NCI-H2081 treated with DMSO at 0.1 percent for 48 hours (cell line): ENCODE data around the gene CCSER1.
"Not testable (repeated sequence)": the region's sequence is repeated elsewhere in the genome, so short reads cannot be mapped to it uniquely, and the experiment has no call there.

ENCODE experiments used
- DNase-seq: peaks from one replicate; lab custom pipeline; 2025; lab: John Stamatoyannopoulos, UW

Gene CCSER1

GRCh38 chr4:90840828-90841227, 713.6 kb downstream of the CCSER1 start:
- DNase-seq: no peak

GRCh38 chr4:90841676-90842075, 714.5 kb downstream of the CCSER1 start:
- no peak for DNase-seq

- DNase-seq: no peak
These were observed 715.8 kb downstream of the CCSER1 start for GRCh38 chr4:90842960-90843359.

GRCh38 chr4:90844241-90844640, 717.0 kb downstream of the CCSER1 start:
- DNase-seq: no peak

GRCh38 chr4:90845777-90846176, 718.6 kb downstream of the CCSER1 start:
- DNase-seq: no peak

GRCh38 chr4:90852237-90852636, 725.0 kb downstream of the CCSER1 start:
- DNase-seq: no peak

- no peak for DNase-seq
These were observed 727.9 kb downstream of the CCSER1 start for GRCh38 chr4:90855111-90855510.

- DNase-seq: no peak
These were observed 730.1 kb downstream of the CCSER1 start for GRCh38 chr4:90857081-90857820.

GRCh38 chr4:90875791-90876190, 748.6 kb downstream of the CCSER1 start:
- no peak for DNase-seq

GRCh38 chr4:90876296-90876695, 749.1 kb downstream of the CCSER1 start:
- DNase-seq: no peak

- DNase-seq: no peak
These were observed 756.3 kb downstream of the CCSER1 start for GRCh38 chr4:90883519-90883918.

- no peak for DNase-seq
These were observed 761.4 kb downstream of the CCSER1 start for GRCh38 chr4:90888571-90888970.

GRCh38 chr4:90889171-90889570, 762.0 kb downstream of the CCSER1 start:
- no peak for DNase-seq

- DNase-seq: not testable (repeated sequence)
These were observed 776.2 kb downstream of the CCSER1 start for GRCh38 chr4:90903413-90903812.

- DNase-seq: no peak
These were observed 776.8 kb downstream of the CCSER1 start for GRCh38 chr4:90904021-90904420.

GRCh38 chr4:90906239-90906638, 779.0 kb downstream of the CCSER1 start:
- no peak for DNase-seq

GRCh38 chr4:90911724-90912434, 784.7 kb downstream of the CCSER1 start:
- DNase-seq: not testable (repeated sequence)

GRCh38 chr4:90922174-90922573, 795.0 kb downstream of the CCSER1 start:
- no peak for DNase-seq

- DNase-seq: no peak
These were observed 799.8 kb downstream of the CCSER1 start for GRCh38 chr4:90926957-90927356.

GRCh38 chr4:90943311-90943710, 816.1 kb downstream of the CCSER1 start:
- DNase-seq: no peak

- DNase-seq: no peak
These were observed 819.8 kb downstream of the CCSER1 start for GRCh38 chr4:90946945-90947344.

- no peak for DNase-seq
These were observed 823.2 kb downstream of the CCSER1 start for GRCh38 chr4:90950385-90950841.

- no peak for DNase-seq
These were observed 823.8 kb downstream of the CCSER1 start for GRCh38 chr4:90951037-90951436.
